ENCODE data around the gene FKBP10. TPM values are rescaled to one million over a fixed set of nuclear protein-coding genes. Genes with fewer than 3 reads are reported as not detected.

The FKBP10 gene
- total and polyA plus RNA-seq, 3 experiments from 2014 or later, result 1.4 to 1.5 TPM; not detected in 1

- no peaks in the 10 kb centered on the region for H3K27me3 ChIP-seq (ENCODE audit: insufficient read depth, low read length, poor library complexity, severe bottlenecking)
- H3K36me3 ChIP-seq (ENCODE audit: insufficient read depth, low read length), result no peaks in the 10 kb centered on the region
- no peaks in the 10 kb centered on the region for H3K4me1 ChIP-seq (ENCODE audit: insufficient read depth, low read length)
- POLR2A ChIA-PET, result no interaction called here
- Mint-ChIP-seq H3K4me1 (peaks cover 4 to 6% (median 5%) of the 10 kb centered on the region in 3 donors), H3K9me3 (no peaks in the 10 kb centered on the region), H3K27ac (no peak overlapping the region), H3K27me3 (peaks cover 5 to 8% of the 10 kb centered on the region in 2 donors), H3K36me3 (no peaks in the 10 kb centered on the region), H3K4me3 (no peak overlapping the region)
- H3K4me3 ChIP-seq (ENCODE audit: low read length), result no peak overlapping the region
- CTCF ChIA-PET, result interaction anchor here (0.7 kb wide), 1 partner anchor 60 kb away, joined by 3 read pairs; no protein-coding TSS in a partner anchor
- H3K9me3 ChIP-seq (ENCODE audit: low read length), result no peaks in the 10 kb centered on the region
- DNase-seq, result no peak
- no peak overlapping the region for H3K27ac ChIP-seq (ENCODE audit: low read depth, low read length)
Measured at GRCh38 chr17:41797377-41797776, 15.4 kb upstream of the FKBP10 start.

- peaks cover 5 to 8% of the 10 kb centered on the region in 2 donors for H3K27me3 Mint-ChIP-seq
- H3K9me3 ChIP-seq (ENCODE audit: low read length), result no peaks in the 10 kb centered on the region
- H3K4me3 ChIP-seq (ENCODE audit: low read length), result no peak overlapping the region
- H3K4me1 Mint-ChIP-seq, result peaks cover 4 to 6% (median 5%) of the 10 kb centered on the region in 3 donors
- no peaks in the 10 kb centered on the region for H3K27me3 ChIP-seq (ENCODE audit: insufficient read depth, low read length, poor library complexity, severe bottlenecking)
- DNase-seq, result no peak
- ChIA-PET POLR2A (no interaction called here), CTCF (interaction anchor here (0.8 to 2.0 kb wide), 2 partner anchors 12 to 137 kb away, joined by 3 to 9 read pairs; partner anchors contain the start of gene P3H4)
- no peaks in the 10 kb centered on the region for H3K36me3 ChIP-seq (ENCODE audit: insufficient read depth, low read length)
- no peak overlapping the region for H3K27ac Mint-ChIP-seq
- H3K9me3 Mint-ChIP-seq, result no peaks in the 10 kb centered on the region
- no peak overlapping the region for H3K4me3 Mint-ChIP-seq
- no peaks in the 10 kb centered on the region for H3K4me1 ChIP-seq (ENCODE audit: insufficient read depth, low read length)
- no peak overlapping the region for H3K27ac ChIP-seq (ENCODE audit: low read depth, low read length)
- H3K36me3 Mint-ChIP-seq, result no peaks in the 10 kb centered on the region
Measured at GRCh38 chr17:41799366-41799765, 13.4 kb upstream of the FKBP10 start.

GRCh38 chr17:41800601-41801373, 12.0 kb upstream of the FKBP10 start:
- H3K9me3 ChIP-seq (ENCODE audit: low read length), result no peaks in the 10 kb centered on the region
- DNase-seq, result no peak
- H3K27ac Mint-ChIP-seq, result no peak overlapping the region
- no peak overlapping the region for H3K27ac ChIP-seq (ENCODE audit: low read depth, low read length)
- POLR2A ChIA-PET, result no interaction called here
- no peaks in the 10 kb centered on the region for H3K27me3 ChIP-seq (ENCODE audit: insufficient read depth, low read length, poor library complexity, severe bottlenecking)
- H3K9me3 Mint-ChIP-seq, result no peaks in the 10 kb centered on the region
- CTCF ChIA-PET, result interaction anchor here (0.7 to 2.2 kb wide), 13 partner anchors 11 to 75 kb away, joined by 3 to 15 read pairs (median 4); partner anchors contain the start of genes KLHL11 and P3H4
- H3K4me1 Mint-ChIP-seq, result peaks cover 4 to 6% (median 5%) of the 10 kb centered on the region in 3 donors
- H3K4me1 ChIP-seq (ENCODE audit: insufficient read depth, low read length), result no peaks in the 10 kb centered on the region
- H3K36me3 ChIP-seq (ENCODE audit: insufficient read depth, low read length), result no peaks in the 10 kb centered on the region
- H3K27me3 Mint-ChIP-seq, result peaks cover 5 to 8% of the 10 kb centered on the region in 2 donors
- no peak overlapping the region for H3K4me3 ChIP-seq (ENCODE audit: low read length)
- no peak overlapping the region for H3K4me3 Mint-ChIP-seq
- H3K36me3 Mint-ChIP-seq, result no peaks in the 10 kb centered on the region

- ChIA-PET CTCF (interaction anchor here (0.7 to 2.2 kb wide), 16 partner anchors 9 to 92 kb away, joined by 3 to 15 read pairs (median 4); partner anchors contain the start of genes KLHL11 and P3H4), POLR2A (interaction anchor here (1.5 kb wide), 1 partner anchor 10 kb away, joined by 3 read pairs; the partner anchor contains the start of gene P3H4)
- Histone ChIP-seq H3K27ac (ENCODE audit: low read depth, low read length) (no peak overlapping the region), H3K4me1 (ENCODE audit: insufficient read depth, low read length) (no peaks in the 10 kb centered on the region), H3K4me3 (ENCODE audit: low read length) (no peak overlapping the region), H3K9me3 (ENCODE audit: low read length) (no peaks in the 10 kb centered on the region), H3K27me3 (ENCODE audit: insufficient read depth, low read length, poor library complexity, severe bottlenecking) (no peaks in the 10 kb centered on the region), H3K36me3 (ENCODE audit: insufficient read depth, low read length) (no peaks in the 10 kb centered on the region)
- DNase-seq, result peak; percentile 52 to 76 (median 61)
- Mint-ChIP-seq H3K4me1 (peaks cover 4 to 6% (median 5%) of the 10 kb centered on the region in 3 donors), H3K4me3 (no peak overlapping the region), H3K9me3 (no peaks in the 10 kb centered on the region), H3K36me3 (peaks cover 0 to 2% (median 0%) of the 10 kb centered on the region in 3 donors), H3K27ac (peak overlapping the region in 5 of 8 donors; percentile 25 to 42 (median 35)), H3K27me3 (peaks cover 6 to 8% of the 10 kb centered on the region in 2 donors)
Measured at GRCh38 chr17:41801374-41802271, 11.2 kb upstream of the FKBP10 start.

GRCh38 chr17:41803049-41804020, 9.5 kb upstream of the FKBP10 start:
- POLR2A ChIA-PET, result interaction anchor here (1.5 kb wide), 1 partner anchor 8 kb away, joined by 3 read pairs; the partner anchor contains the start of gene P3H4
- no peaks in the 10 kb centered on the region for H3K9me3 ChIP-seq (ENCODE audit: low read length)

GRCh38 chr17:41806685-41807445, 5.9 kb upstream of the FKBP10 start:
- H3K4me3 ChIP-seq (ENCODE audit: low read length), result no peak overlapping the region
- Mint-ChIP-seq H3K9me3 (no peaks in the 10 kb centered on the region), H3K27ac (no peak overlapping the region), H3K4me1 (peaks cover 15 to 22% (median 15%) of the 10 kb centered on the region in 3 donors), H3K36me3 (peaks cover 0 to 3% (median 2%) of the 10 kb centered on the region in 3 donors), H3K27me3 (peaks cover 0 to 1% of the 10 kb centered on the region in 2 donors), H3K4me3 (peak overlapping the region in 1 of 7 donors; percentile 54)
- POLR2A ChIA-PET, result interaction anchor here (0.7 kb wide), 1 partner anchor 40 kb away, joined by 3 read pairs; no protein-coding TSS in a partner anchor
- CTCF ChIA-PET, result no interaction called here
- H3K27ac ChIP-seq (ENCODE audit: low read depth, low read length), result no peak overlapping the region
- no peak for DNase-seq
- H3K36me3 ChIP-seq (ENCODE audit: insufficient read depth, low read length), result no peaks in the 10 kb centered on the region
- H3K4me1 ChIP-seq (ENCODE audit: insufficient read depth, low read length), result peaks cover 19% of the 10 kb centered on the region
- no peaks in the 10 kb centered on the region for H3K27me3 ChIP-seq (ENCODE audit: insufficient read depth, low read length, poor library complexity, severe bottlenecking)
- no peaks in the 10 kb centered on the region for H3K9me3 ChIP-seq (ENCODE audit: low read length)

More at GRCh38 chr17:41803049-41804020, 9.5 kb upstream of the FKBP10 start:
- Histone ChIP-seq H3K4me3 (ENCODE audit: low read length) (no peak overlapping the region), H3K4me1 (ENCODE audit: insufficient read depth, low read length) (no peaks in the 10 kb centered on the region), H3K27ac (ENCODE audit: low read depth, low read length) (no peak overlapping the region), H3K27me3 (ENCODE audit: insufficient read depth, low read length, poor library complexity, severe bottlenecking) (no peaks in the 10 kb centered on the region), H3K36me3 (ENCODE audit: insufficient read depth, low read length) (no peaks in the 10 kb centered on the region)
- Mint-ChIP-seq H3K4me3 (no peak overlapping the region), H3K27me3 (peaks cover 4 to 8% of the 10 kb centered on the region in 2 donors), H3K9me3 (no peaks in the 10 kb centered on the region), H3K4me1 (peaks cover 4 to 6% (median 5%) of the 10 kb centered on the region in 3 donors), H3K36me3 (peaks cover 0 to 3% (median 0%) of the 10 kb centered on the region in 3 donors), H3K27ac (no peak overlapping the region)
- no peak for DNase-seq
- CTCF ChIA-PET, result interaction anchor here (2.1 to 2.2 kb wide), 2 partner anchors 8 to 66 kb away, joined by 12 to 15 read pairs; partner anchors contain the start of gene P3H4

All from CD8-positive, alpha-beta memory T cell (primary cell).